ENCODE data around the gene LSM3.
"Not testable (repeated sequence)": the region's sequence is repeated elsewhere in the genome, so short reads cannot be mapped to it uniquely, and the experiment has no call there.

Gene LSM3

GRCh38 chr3:14223595-14223994 lies 45.0 kb downstream of the LSM3 start:
- no peak for DNase-seq

GRCh38 chr3:14224895-14225294 lies 46.3 kb downstream of the LSM3 start:
- no peak for DNase-seq

- DNase-seq: no peak
Measured at GRCh38 chr3:14225421-14225820, 46.8 kb downstream of the LSM3 start.

- DNase-seq: not testable (repeated sequence)
Measured at GRCh38 chr3:14226351-14226750, 47.7 kb downstream of the LSM3 start.

GRCh38 chr3:14227856-14228255 lies 49.2 kb downstream of the LSM3 start:
- DNase-seq: no peak

GRCh38 chr3:14228681-14229470 lies 50.3 kb downstream of the LSM3 start:
- DNase-seq: no peak

GRCh38 chr3:14229695-14230094 lies 51.1 kb downstream of the LSM3 start:
- DNase-seq: not testable (repeated sequence)

- DNase-seq: no peak
Measured at GRCh38 chr3:14230729-14231128, 52.1 kb downstream of the LSM3 start.

- no peak for DNase-seq
Measured at GRCh38 chr3:14231145-14231990, 52.8 kb downstream of the LSM3 start.

GRCh38 chr3:14231998-14232501 lies 53.4 kb downstream of the LSM3 start:
- DNase-seq: no peak

GRCh38 chr3:14234251-14235002 lies 55.8 kb downstream of the LSM3 start:
- DNase-seq: no peak

- DNase-seq: no peak
Measured at GRCh38 chr3:14235003-14235911, 56.6 kb downstream of the LSM3 start.

GRCh38 chr3:14235912-14236295 lies 57.3 kb downstream of the LSM3 start:
- DNase-seq: no peak

- no peak for DNase-seq
Measured at GRCh38 chr3:14236902-14237301, 58.3 kb downstream of the LSM3 start.

- DNase-seq: no peak
Measured at GRCh38 chr3:14237457-14237856, 58.8 kb downstream of the LSM3 start.

GRCh38 chr3:14238356-14238755 lies 59.7 kb downstream of the LSM3 start:
- no peak for DNase-seq

- DNase-seq: no peak
Measured at GRCh38 chr3:14238930-14239329, 60.3 kb downstream of the LSM3 start.

GRCh38 chr3:14239940-14240339 lies 61.3 kb downstream of the LSM3 start:
- DNase-seq: no peak

- DNase-seq: no peak
Measured at GRCh38 chr3:14240366-14240765, 61.7 kb downstream of the LSM3 start.

GRCh38 chr3:14241716-14242115 lies 63.1 kb downstream of the LSM3 start:
- DNase-seq: no peak

- DNase-seq: no peak
Measured at GRCh38 chr3:14242490-14243311, 64.1 kb downstream of the LSM3 start.

Measured in COR-L47 (cell line).